ENCODE data around the gene POR. TPM values are rescaled to one million over a fixed set of nuclear protein-coding genes. Genes with fewer than 3 reads are reported as not detected.
"Not testable (repeated sequence)": the region's sequence is repeated elsewhere in the genome, so short reads cannot be mapped to it uniquely, and the experiment has no call there.

Gene POR
- total and polyA plus RNA-seq, 10 donors, result 49.1 to 170 (median 117) TPM

DNA sequence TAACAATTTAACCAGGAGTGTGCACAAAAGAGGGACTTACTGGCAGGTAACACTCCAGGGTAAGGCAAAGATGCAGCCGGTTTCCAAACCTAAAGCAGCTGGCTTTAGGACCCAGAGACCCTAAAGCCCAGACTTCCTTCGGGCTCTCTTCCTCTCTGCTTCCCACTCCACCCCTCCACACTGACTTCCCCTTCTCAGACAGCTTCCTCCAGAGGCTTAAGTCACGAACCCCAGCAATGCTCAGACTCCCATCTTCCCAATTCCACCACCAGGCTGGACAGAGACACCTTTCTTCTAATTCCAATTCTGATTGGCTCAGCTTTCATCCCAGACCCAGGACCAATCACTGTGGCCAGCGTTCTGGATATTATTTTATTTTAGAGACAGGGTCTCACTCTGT lies 108.0 kb downstream of the POR start:
- TF ChIP-seq POLR2A (IDR thresholded peaks at IDR 0.05) (no peak), POLR2AphosphoS5 (IDR thresholded peaks at IDR 0.05) (no peak)
- TF ChIP-seq, protein P1, sequence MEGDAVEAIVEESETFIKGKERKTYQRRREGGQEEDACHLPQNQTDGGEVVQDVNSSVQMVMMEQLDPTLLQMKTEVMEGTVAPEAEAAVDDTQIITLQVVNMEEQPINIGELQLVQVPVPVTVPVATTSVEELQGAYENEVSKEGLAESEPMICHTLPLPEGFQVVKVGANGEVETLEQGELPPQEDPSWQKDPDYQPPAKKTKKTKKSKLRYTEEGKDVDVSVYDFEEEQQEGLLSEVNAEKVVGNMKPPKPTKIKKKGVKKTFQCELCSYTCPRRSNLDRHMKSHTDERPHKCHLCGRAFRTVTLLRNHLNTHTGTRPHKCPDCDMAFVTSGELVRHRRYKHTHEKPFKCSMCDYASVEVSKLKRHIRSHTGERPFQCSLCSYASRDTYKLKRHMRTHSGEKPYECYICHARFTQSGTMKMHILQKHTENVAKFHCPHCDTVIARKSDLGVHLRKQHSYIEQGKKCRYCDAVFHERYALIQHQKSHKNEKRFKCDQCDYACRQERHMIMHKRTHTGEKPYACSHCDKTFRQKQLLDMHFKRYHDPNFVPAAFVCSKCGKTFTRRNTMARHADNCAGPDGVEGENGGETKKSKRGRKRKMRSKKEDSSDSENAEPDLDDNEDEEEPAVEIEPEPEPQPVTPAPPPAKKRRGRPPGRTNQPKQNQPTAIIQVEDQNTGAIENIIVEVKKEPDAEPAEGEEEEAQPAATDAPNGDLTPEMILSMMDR (IDR thresholded peaks at IDR 0.05 in 8 of 11, conservative IDR thresholded peaks at IDR 0.05 in 3 of 11), result no peak
- Histone ChIP-seq H3K4me1 (peaks cover 5 to 30% (median 19%) of the 10 kb centered on the region in 6 donors), H3K27me3 (replicated peaks in 1 of 7) (no peaks in the 10 kb centered on the region), H3K27ac (peak overlapping the region in 4 of 8 donors; percentile 10 to 53 (median 12)), H3K36me3 (peaks cover 0 to 94% (median 27%) of the 10 kb centered on the region in 6 donors), H3K4me3 (peak overlapping the region in 1 of 8 donors; percentile 37), H3K9me3 (no peaks in the 10 kb centered on the region)
- intact Hi-C loops (cut with DNase I; ENCODE audit: low total_unique reads), result no loop called here
- DNase-seq, result no peak
- WGBS, 5 donors, result 22 to 31% (median 23%) methylated on average over 4 of the region's 4 CpGs

DNA sequence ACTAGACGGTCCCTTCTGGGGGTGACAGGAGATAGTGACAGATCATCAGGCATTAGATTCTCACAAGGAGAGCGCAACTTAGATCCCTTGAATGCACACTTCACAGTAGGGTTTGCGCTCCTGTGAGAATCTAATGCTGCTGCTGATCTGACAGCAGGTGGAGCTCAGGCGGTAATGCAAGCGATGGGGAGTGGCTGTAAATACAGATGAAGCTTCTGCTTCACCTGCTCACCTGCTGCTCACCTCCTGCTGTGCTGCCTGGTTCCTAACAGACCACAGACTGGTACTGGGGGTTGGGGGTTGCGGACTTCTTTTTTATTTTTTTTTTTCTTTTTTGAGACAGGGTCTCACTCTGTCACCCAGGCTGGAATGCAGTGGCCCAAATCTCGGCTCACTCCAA lies 114.7 kb downstream of the POR start:
- intact Hi-C loops (cut with DNase I; ENCODE audit: low total_unique reads); DNase-seq; H3K4me3 ChIP-seq; H3K9me3 ChIP-seq; H3K27ac ChIP-seq; H3K27me3 ChIP-seq (replicated peaks in 1 of 7); H3K4me1 ChIP-seq: not testable (repeated sequence)
- peaks cover 6 to 61% (median 20%) of the 10 kb centered on the region in 6 donors for H3K36me3 ChIP-seq
- 88 to 98% (median 96%) methylated on average over 7 of the region's 7 CpGs for WGBS, 5 donors

DNA sequence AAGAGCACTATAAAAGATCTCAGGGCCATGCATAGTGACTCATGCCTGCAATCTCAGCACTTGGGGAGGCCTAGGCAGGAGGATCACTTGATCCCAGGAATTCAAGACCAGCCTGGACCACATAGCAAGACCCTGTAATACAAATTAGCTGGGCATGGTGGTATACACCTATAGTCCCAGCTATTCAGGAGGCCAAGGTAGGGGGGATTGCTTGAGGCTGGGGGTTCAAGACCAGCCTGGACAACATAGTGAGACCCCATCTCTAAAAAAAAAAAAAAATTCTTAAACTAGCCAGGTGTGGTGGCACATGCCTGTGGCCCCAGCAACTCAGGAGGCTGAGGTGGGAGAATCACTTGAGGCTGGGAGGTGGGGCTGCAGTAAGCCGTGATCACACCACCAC lies 117.0 kb downstream of the POR start:
- DNase-seq, result no peak
- Histone ChIP-seq H3K27me3 (replicated peaks in 1 of 7) (no peaks in the 10 kb centered on the region), H3K36me3 (peaks cover 6 to 39% (median 14%) of the 10 kb centered on the region in 6 donors), H3K9me3 (no peaks in the 10 kb centered on the region), H3K4me3 (no peak overlapping the region), H3K4me1 (no peaks in the 10 kb centered on the region), H3K27ac (no peak overlapping the region)
- 86 to 100% (median 93%) methylated on average over 1 of the region's 1 CpG for WGBS, 5 donors
- intact Hi-C loops (cut with DNase I; ENCODE audit: low total_unique reads), result no loop called here
- TF ChIP-seq POLR2A (IDR thresholded peaks at IDR 0.05) (no peak), POLR2AphosphoS5 (IDR thresholded peaks at IDR 0.05) (no peak)
- TF ChIP-seq, protein P1 (IDR thresholded peaks at IDR 0.05 in 8 of 11, conservative IDR thresholded peaks at IDR 0.05 in 3 of 11), result no peak

Small RNA genes lying within 50 kb of the gene (microRNA-seq; reads per million reads assigned to microRNA genes)
- 0.70 to 1.8 (median 0.85) reads per million in 3 donors for gene MIR4651

Small RNA genes lying within 50 kb of the gene (small RNA-seq; reads per million reads assigned to genes)
- gene SNORA14A, result 0.40 to 7.3 (median 2.6) reads per million in 4 donors

Other genes with a start within 250 kb of the POR start
- 10 to 100 TPM; 32.0 to 52.6 (median 43.0) TPM for gene HIP1, start 176.2 kb upstream of the POR start, total RNA-seq
- gene HIP1, start 176.2 kb upstream of the POR start, polyA plus RNA-seq, result 1 to 10 TPM; 3.4 to 6.4 (median 3.6) TPM
- not detected for gene CCL26, start 142.9 kb upstream of the POR start, total RNA-seq
- under 1 TPM in 2 of 3 donors, not detected in 1; 0.35 to 0.41 TPM for gene CCL26, start 142.9 kb upstream of the POR start, polyA plus RNA-seq
- 100 to 1,000 TPM in 4 of 7 donors, 10 to 100 TPM in 3; 39.5 to 321 (median 198) TPM for gene CCL24, start 101.3 kb upstream of the POR start, total RNA-seq
- gene CCL24, start 101.3 kb upstream of the POR start, polyA plus RNA-seq, result 10 to 100 TPM in 1 of 3 donors, 1 to 10 TPM in 2; 3.8 to 11.1 (median 6.8) TPM
- gene RHBDD2, start 36.1 kb upstream of the POR start, total RNA-seq, result 10 to 100 TPM; 37.6 to 69.2 (median 54.9) TPM
- 10 to 100 TPM; 30.5 to 48.1 (median 37.5) TPM for gene RHBDD2, start 36.1 kb upstream of the POR start, polyA plus RNA-seq
- gene TMEM120A, start 79.4 kb downstream of the POR start, total RNA-seq, result 10 to 100 TPM; 24.9 to 57.9 (median 41.4) TPM
- 10 to 100 TPM; 30.1 to 66.2 (median 56.6) TPM for gene TMEM120A, start 79.4 kb downstream of the POR start, polyA plus RNA-seq
- gene STYXL1, start 132.8 kb downstream of the POR start, total RNA-seq, result 10 to 100 TPM; 18.3 to 48.8 (median 28.4) TPM
- gene STYXL1, start 132.8 kb downstream of the POR start, polyA plus RNA-seq, result 10 to 100 TPM; 36.3 to 60.4 (median 45.0) TPM
- 100 to 1,000 TPM in 3 of 7 donors, 10 to 100 TPM in 4; 62.2 to 129 (median 97.7) TPM for gene MDH2, start 133.0 kb downstream of the POR start, total RNA-seq
- 10 to 100 TPM; 45.5 to 74.1 (median 71.4) TPM for gene MDH2, start 133.0 kb downstream of the POR start, polyA plus RNA-seq